ENCODE data around the gene GPR183.

GRCh38 chr13:99277629-99278028, 29.6 kb downstream of the GPR183 start:
- TF ChIP-seq, protein P1, sequence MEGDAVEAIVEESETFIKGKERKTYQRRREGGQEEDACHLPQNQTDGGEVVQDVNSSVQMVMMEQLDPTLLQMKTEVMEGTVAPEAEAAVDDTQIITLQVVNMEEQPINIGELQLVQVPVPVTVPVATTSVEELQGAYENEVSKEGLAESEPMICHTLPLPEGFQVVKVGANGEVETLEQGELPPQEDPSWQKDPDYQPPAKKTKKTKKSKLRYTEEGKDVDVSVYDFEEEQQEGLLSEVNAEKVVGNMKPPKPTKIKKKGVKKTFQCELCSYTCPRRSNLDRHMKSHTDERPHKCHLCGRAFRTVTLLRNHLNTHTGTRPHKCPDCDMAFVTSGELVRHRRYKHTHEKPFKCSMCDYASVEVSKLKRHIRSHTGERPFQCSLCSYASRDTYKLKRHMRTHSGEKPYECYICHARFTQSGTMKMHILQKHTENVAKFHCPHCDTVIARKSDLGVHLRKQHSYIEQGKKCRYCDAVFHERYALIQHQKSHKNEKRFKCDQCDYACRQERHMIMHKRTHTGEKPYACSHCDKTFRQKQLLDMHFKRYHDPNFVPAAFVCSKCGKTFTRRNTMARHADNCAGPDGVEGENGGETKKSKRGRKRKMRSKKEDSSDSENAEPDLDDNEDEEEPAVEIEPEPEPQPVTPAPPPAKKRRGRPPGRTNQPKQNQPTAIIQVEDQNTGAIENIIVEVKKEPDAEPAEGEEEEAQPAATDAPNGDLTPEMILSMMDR (IDR thresholded peaks at IDR 0.05), result no peak
- no peak for TF ChIP-seq POLR2A (IDR thresholded peaks at IDR 0.05)
